Adrenal gland (tissue), 5 donors: ENCODE data around the gene OLFM2.

Source experiments
- CTCF ChIP-seq, 6 experiments: fragments of 450-650 bp in 4 of 6; fragments of 200-600 bp in 2 of 6; sonication (generic) in 1 of 6; IDR thresholded peaks; 1 replicate in 5 of 6; 2 replicates in 1 of 6; pipeline versions ENCODE4 v1.5.1 to v1.8.0; 2016 to 2021; ENCODE audit warnings: antibody characterized with exemption in 6 of 6, mild to moderate bottlenecking in 2 of 6, moderate library complexity in 1 of 6
- POLR2A ChIP-seq, 2 donors: fragments of 450-650 bp; IDR thresholded peaks; one replicate each; pipeline ENCODE4 v1.6.1; 2017; ENCODE audit warnings: antibody characterized with exemption in 2 of 2, mild to moderate bottlenecking in 2 of 2, moderate library complexity in 1 of 2
- donor health status: DM: no; HTN: no; CAD: no.

GRCh38 chr19:9865732-9866501 lies 70.4 kb downstream of the OLFM2 start:
- TF ChIP-seq CTCF (IDR thresholded peaks at IDR 0.05) = no peak
- TF ChIP-seq POLR2A (IDR thresholded peaks at IDR 0.05) = no peak
